Measurements from ENCODE around the gene PDCD1LG2. TPM values are rescaled to one million over a fixed set of nuclear protein-coding genes. Genes with fewer than 3 reads are reported as not detected.

The PDCD1LG2 gene
- polyA plus RNA-seq, 1 of the 3 experiments (the other 2 are of a cell fraction): 11.1 TPM

- H3K27me3 ChIP-seq (ENCODE audit: insufficient read depth): no peaks in the 10 kb centered on the region
- DNase-seq: peak; percentile 33
- no peaks in the 10 kb centered on the region for H4K20me1 ChIP-seq (ENCODE audit: insufficient read depth)
- CTCF ChIA-PET: interaction anchor here (0.6 to 1.3 kb wide), 2 partner anchors 12 to 49 kb away, joined by 3 to 4 read pairs; partner anchors contain the start of gene CD274
- peaks cover 15 to 23% of the 10 kb centered on the region in 2 experiments for H3K4me1 ChIP-seq (ENCODE audit: control insufficient read depth in 1 of 2, insufficient read depth in 2 of 2, low read depth in 1 of 2, low read length in 1 of 2)
- no peaks in the 10 kb centered on the region for H3K36me3 ChIP-seq (replicated peaks in 1 of 2; ENCODE audit: control insufficient read depth in 1 of 2, insufficient read depth in 2 of 2, low read length in 1 of 2)
- 32% methylated on average over 4 of the region's 4 CpGs for WGBS (ENCODE audit: low lambda C conversion rate)
- H3K9me2 ChIP-seq: no peaks in the 10 kb centered on the region
- H3K9me3 ChIP-seq: peaks cover 6% of the 10 kb centered on the region; the same call in 1 of the 2 replicates
- TF ChIP-seq TEAD4 (IDR thresholded peaks at IDR 0.05; ENCODE audit: borderline replicate concordance, insufficient read depth) (no peak), RCOR1 (IDR thresholded peaks at IDR 0.05; ENCODE audit: low read length) (peak; percentile 20; the same call in 1 of the 2 replicates), RAD21 (IDR thresholded peaks at IDR 0.05; ENCODE audit: low read length) (no peak), POLR2AphosphoS5 (IDR thresholded peaks at IDR 0.05; ENCODE audit: low read depth, low read length) (no peak), MXI1 (IDR thresholded peaks at IDR 0.05; ENCODE audit: low read depth, low read length) (no peak), MEF2A (IDR thresholded peaks at IDR 0.05; ENCODE audit: borderline replicate concordance, low read depth) (no peak), FOXM1 (IDR thresholded peaks at IDR 0.05; ENCODE audit: low read depth) (no peak), EP300 (IDR thresholded peaks at IDR 0.05; ENCODE audit: borderline replicate concordance in 1 of 2, low read depth in 1 of 2, low read length in 1 of 2) (peak in 1 of 2 experiments; percentile 69; a peak in 1 of 4 replicates), FOXJ3 (CRISPR knock-in tag; IDR thresholded peaks at IDR 0.05) (no peak), USF1 (IDR thresholded peaks at IDR 0.05; ENCODE audit: borderline replicate concordance, low read depth) (no peak), JUND (IDR thresholded peaks at IDR 0.05) (peak; percentile 20; the same call in 1 of the 2 replicates), RXRA (IDR thresholded peaks at IDR 0.05; ENCODE audit: borderline replicate concordance, low read depth) (no peak), SIN3A (IDR thresholded peaks at IDR 0.05; ENCODE audit: borderline replicate concordance, low read depth, low read length) (no peak), CHD2 (IDR thresholded peaks at IDR 0.05; ENCODE audit: low read length, partially characterized antibody) (no peak), NRF1 (IDR thresholded peaks at IDR 0.05; ENCODE audit: low read depth, low read length) (no peak), TCF12 (IDR thresholded peaks at IDR 0.05) (peak; percentile 49; the same call in 1 of the 2 replicates), TAF1 (IDR thresholded peaks at IDR 0.05; ENCODE audit: borderline replicate concordance, low read depth, low read length) (no peak), EZH2phosphoT487 (IDR thresholded peaks at IDR 0.05; ENCODE audit: borderline replicate concordance, low read depth) (no peak), NFIC (IDR thresholded peaks at IDR 0.05; ENCODE audit: borderline replicate concordance) (peak; percentile 86), GABPA (IDR thresholded peaks at IDR 0.05; ENCODE audit: low read depth) (no peak)
- TF ChIP-seq, protein P1, sequence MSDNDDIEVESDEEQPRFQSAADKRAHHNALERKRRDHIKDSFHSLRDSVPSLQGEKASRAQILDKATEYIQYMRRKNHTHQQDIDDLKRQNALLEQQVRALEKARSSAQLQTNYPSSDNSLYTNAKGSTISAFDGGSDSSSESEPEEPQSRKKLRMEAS (IDR thresholded peaks at IDR 0.05; ENCODE audit: low read depth): no peak
- TF ChIP-seq, protein P2, sequence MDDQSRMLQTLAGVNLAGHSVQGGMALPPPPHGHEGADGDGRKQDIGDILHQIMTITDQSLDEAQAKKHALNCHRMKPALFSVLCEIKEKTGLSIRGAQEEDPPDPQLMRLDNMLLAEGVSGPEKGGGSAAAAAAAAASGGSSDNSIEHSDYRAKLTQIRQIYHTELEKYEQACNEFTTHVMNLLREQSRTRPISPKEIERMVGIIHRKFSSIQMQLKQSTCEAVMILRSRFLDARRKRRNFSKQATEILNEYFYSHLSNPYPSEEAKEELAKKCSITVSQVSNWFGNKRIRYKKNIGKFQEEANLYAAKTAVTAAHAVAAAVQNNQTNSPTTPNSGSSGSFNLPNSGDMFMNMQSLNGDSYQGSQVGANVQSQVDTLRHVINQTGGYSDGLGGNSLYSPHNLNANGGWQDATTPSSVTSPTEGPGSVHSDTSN (IDR thresholded peaks at IDR 0.05): 0 out of 2 replicates have a peak, but pooled peaks have one; percentile 21
- no peaks in the 10 kb centered on the region for H3K79me2 ChIP-seq (ENCODE audit: insufficient read depth)
- POLR2A ChIA-PET: no interaction called here
- peak overlapping the region; percentile 52 to 87; a peak in 3 of 4 replicates for H3K27ac ChIP-seq (ENCODE audit: low read depth in 2 of 2, low read length in 1 of 2)
- H2AFZ ChIP-seq (ENCODE audit: low read depth): no peak overlapping the region; the same call in 1 of the 2 replicates
- H3K4me2 ChIP-seq: 0 out of 2 replicates have a peak overlapping the region, but pooled peaks have one; percentile 23
- no peak overlapping the region for H3K4me3 ChIP-seq (ENCODE audit: low read depth in 2 of 2, low read length in 1 of 2)
- peaks cover 30% of the 10 kb centered on the region for H3F3A ChIP-seq (replicated peaks; ENCODE audit: insufficient read depth)
- H3K9ac ChIP-seq: no peak overlapping the region
Measured at GRCh38 chr9:5499889-5500398, 10.4 kb upstream of the PDCD1LG2 start.

Measured in SK-N-SH (cell line).